Stimulated activated naive CD4-positive, alpha-beta T cell (primary cell): ENCODE results near the gene RETREG3.

Experiments used
- DNase-seq, 6 experiments: peaks; one replicate each; lab custom pipeline; 2025; lab: John Stamatoyannopoulos, UW

Gene RETREG3

GRCh38 chr17:42531455-42532354 lies 77.5 kb downstream of the RETREG3 start:
- peak; percentile 12 to 65 (median 41) for DNase-seq

DNA sequence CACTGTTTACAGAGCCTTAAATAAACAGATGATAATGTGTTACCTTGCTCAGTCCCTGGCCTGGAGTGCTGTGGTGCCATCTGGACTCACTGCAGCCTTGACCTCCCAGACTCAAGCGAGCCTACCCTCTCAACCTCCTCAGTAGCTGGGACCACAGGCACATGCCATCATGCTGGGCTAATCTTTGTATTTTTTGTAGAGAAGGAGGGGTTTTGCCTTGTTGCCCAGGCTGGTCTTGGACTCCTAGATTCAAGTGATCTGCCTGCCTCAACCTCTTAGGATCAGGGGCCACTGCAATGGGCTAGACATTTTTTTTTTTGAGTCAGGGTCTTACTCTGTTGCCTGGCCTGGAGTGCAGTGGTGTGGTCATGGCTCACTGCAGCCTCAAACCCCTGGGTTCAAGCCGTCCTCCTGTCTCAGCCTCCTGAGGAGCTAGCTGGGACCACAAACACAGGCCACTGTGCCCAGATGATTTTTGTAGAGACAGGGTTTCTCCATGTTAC lies 78.2 kb downstream of the RETREG3 start:
- DNase-seq: no peak
